CD4-positive, alpha-beta T cell treated with Interleukin-6 for 4 hours (primary cell): Measurements from ENCODE around the gene DRD4.
"Not testable (repeated sequence)": the region's sequence is repeated elsewhere in the genome, so short reads cannot be mapped to it uniquely, and the experiment has no call there.

Source experiments
- DNase-seq: peaks from one replicate; pipeline ENCODE4 v3.0.0-alpha.2; 2020; ENCODE audit warnings: mixed read lengths

DRD4 gene

DNA sequence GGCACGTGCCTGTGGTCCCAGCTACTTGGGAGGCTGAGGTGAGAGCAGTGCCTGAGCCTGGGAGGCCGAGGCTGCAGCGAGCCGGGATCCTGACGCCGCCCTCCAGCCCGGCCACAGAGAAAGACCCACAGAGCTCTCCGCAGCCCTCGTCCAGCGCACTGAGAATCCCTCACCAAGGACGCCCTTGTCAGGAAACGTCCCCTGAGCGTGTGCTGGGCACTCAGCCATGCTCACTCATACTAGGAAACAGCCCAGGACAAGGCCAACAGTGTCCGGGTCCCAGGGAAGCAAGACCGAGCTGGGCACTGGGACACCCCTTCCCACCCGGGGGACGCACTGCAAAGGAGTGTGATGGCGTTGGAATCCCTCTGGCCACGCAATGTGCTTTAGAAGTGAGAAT lies 43.4 kb downstream of the DRD4 start:
- no peak for DNase-seq

DNA sequence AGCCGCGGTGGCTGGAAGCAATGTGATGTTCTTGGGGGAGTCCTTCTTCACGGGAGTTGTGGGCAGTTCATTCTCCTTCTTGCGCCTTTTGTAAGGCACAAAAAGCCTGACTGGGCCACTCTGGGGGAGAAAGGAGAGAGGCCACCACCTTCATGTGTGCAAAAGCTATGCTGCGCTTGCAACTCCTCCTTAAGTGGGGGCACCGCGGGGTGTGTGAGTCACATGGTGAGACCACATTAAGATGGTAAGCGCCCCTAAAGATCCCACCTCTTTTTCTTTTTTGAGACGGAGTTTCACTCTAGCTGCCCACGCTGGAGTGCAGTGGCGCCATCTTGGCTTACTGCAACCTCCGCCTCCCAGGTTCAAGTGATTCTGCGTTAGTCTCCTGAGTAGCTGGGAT lies 43.9 kb downstream of the DRD4 start:
- DNase-seq: no peak

DNA sequence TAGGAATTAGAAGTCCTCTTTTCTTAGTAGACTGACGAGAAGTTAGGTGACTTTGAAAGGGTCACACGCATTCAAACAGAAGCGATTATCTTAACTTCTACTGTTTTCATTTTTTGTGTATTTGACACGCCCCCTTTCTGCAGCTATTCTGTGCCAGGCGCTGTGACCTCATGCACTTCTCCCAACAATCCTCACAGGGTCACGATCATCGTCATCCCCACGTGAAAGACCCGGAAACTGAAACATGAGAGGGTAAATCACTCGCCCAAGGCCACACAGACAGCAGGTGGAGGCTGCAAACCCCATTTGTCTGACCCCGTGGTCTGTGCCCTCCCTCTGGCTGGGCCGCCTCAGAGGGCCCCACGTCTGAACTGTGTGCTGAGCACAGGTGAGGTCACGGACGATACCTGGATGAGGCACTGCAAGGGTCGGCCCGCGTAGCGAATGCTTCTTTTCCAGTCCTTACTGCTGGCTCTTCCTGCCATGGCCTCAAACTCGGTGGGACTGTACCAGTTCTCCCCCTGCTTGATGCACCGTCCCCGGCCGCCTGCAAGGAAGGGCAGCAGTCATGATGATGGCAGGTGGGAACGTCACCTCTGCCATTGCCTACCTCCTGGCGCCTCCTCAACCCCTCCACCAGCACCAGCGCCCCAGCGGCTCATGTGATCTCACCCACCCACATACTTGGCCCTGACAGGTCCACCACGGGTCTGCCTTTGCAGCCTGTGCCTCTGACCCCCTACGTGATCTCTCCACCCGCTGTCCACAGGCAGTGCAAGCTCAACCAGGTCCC lies 49.6 kb downstream of the DRD4 start:
- DNase-seq: no peak

DNA sequence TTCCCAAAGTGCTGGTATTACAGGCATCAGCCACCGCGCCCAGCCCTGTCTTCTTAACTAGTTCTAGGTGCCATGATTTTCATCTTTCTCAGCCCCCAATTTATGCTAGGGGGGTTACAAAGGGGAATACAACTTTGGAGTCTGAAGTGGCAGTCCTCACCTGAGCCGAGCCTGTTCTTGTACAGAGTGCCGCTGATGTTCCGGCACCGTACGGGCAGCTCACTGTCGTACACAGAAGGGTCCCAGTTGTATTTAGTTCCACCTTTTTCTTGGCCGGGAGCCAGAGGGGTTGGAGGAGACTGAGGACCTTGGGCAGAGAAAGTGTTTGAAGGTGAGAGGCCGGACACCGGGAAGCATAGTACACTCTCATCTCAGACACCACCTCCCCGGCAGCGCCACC lies 50.7 kb downstream of the DRD4 start:
- DNase-seq: no peak

DNA sequence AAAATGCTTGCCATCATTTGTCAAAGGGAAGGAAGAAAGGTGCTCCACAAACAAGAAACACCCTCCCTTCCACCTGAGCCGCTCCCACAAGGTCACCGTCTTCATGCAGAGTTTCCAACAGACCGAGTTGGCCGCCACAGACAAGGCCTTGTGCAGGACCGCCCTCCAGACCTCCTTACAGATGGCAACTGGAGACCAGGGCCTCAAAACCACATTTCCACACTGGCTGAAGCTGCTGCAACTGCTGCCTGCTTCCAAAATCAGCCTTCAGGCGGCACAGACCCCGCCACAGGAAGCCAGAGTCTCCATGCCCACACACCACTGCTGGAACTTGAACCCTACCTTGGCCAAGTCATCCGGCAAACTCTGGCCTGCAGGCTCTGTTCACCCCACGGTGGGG lies 51.6 kb downstream of the DRD4 start:
- DNase-seq: no peak

DNA sequence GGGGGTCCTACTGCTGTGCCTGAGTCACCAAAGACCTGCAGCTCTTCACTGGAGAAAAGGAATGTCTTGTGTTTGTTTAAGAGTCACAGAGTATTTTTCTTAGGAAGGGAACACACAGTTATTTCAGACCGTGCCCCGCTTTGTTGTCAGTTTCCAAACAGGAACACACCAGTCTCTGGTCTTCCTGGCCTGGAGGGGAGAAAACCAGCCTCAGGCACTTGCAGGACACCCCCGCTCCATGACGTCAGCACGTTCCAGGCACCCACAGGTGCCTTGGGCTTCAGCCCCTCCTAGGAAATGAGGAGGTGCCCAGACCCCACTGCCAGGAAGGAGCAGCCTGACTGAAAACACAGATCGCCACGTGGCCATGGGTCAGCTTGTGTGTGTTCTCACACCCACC lies 52.6 kb downstream of the DRD4 start:
- DNase-seq: no peak

DNA sequence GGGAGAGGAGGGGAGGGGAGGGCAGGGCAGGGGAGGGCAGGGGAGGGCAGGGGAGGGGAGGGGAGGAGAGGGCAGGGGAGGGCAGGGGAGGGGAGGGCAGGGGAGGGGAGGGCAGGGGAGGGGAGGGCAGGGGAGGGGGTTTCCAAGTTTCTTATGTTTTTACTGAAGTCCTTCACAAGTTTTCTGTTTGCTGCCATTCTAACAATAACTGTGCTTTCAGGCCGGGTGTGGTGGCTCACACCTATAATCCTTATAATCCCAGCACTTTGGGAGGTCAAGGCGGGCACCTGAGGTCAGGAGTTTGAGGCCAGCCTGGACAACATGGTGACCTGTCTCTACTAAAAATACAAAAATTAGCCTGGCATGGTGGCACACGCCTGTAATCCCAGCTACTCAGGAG lies 53.2 kb downstream of the DRD4 start:
- DNase-seq: not testable (repeated sequence)
